ENCODE data around the gene FGF14.

Gene FGF14

GRCh38 chr13:102311419-102311796 lies 90.4 kb downstream of the FGF14 start:
- TF ChIP-seq CTCF (IDR thresholded peaks at IDR 0.05; ENCODE audit: poor library complexity, severe bottlenecking), result no peak
- Histone ChIP-seq H3K27ac (ENCODE audit: poor library complexity, severe bottlenecking) (no peak overlapping the region), H3K4me1 (ENCODE audit: insufficient read depth, poor library complexity, severe bottlenecking) (no peaks in the 10 kb centered on the region), H3K27me3 (ENCODE audit: insufficient read depth, poor library complexity, severe bottlenecking) (no peaks in the 10 kb centered on the region), H3K36me3 (ENCODE audit: low read depth) (no peaks in the 10 kb centered on the region), H3K4me3 (ENCODE audit: severe bottlenecking) (no peak overlapping the region), H3K9me3 (ENCODE audit: severe bottlenecking) (no peaks in the 10 kb centered on the region)
- ATAC-seq (ENCODE audit: low read depth) (no peak), DNase-seq (ENCODE audit: low spot score) (no peak)

GRCh38 chr13:102310691-102311418 lies 91.0 kb downstream of the FGF14 start:
- DNase-seq (ENCODE audit: low spot score) (no peak), ATAC-seq (ENCODE audit: low read depth) (no peak)
- Histone ChIP-seq H3K36me3 (ENCODE audit: low read depth) (no peaks in the 10 kb centered on the region), H3K9me3 (ENCODE audit: severe bottlenecking) (no peaks in the 10 kb centered on the region), H3K4me1 (ENCODE audit: insufficient read depth, poor library complexity, severe bottlenecking) (no peaks in the 10 kb centered on the region), H3K4me3 (ENCODE audit: severe bottlenecking) (no peak overlapping the region), H3K27me3 (ENCODE audit: insufficient read depth, poor library complexity, severe bottlenecking) (no peaks in the 10 kb centered on the region), H3K27ac (ENCODE audit: poor library complexity, severe bottlenecking) (no peak overlapping the region)
- TF ChIP-seq CTCF (IDR thresholded peaks at IDR 0.05; ENCODE audit: poor library complexity, severe bottlenecking), result no peak

GRCh38 chr13:102309110-102309509 lies 92.7 kb downstream of the FGF14 start:
- no peaks in the 10 kb centered on the region for H3K27me3 ChIP-seq (ENCODE audit: insufficient read depth, poor library complexity, severe bottlenecking)
- no peak for TF ChIP-seq CTCF (IDR thresholded peaks at IDR 0.05; ENCODE audit: poor library complexity, severe bottlenecking)
- no peak overlapping the region for H3K4me3 ChIP-seq (ENCODE audit: severe bottlenecking)
- no peak for ATAC-seq (ENCODE audit: low read depth)
- no peaks in the 10 kb centered on the region for H3K9me3 ChIP-seq (ENCODE audit: severe bottlenecking)
- no peaks in the 10 kb centered on the region for H3K36me3 ChIP-seq (ENCODE audit: low read depth)
- no peak overlapping the region for H3K27ac ChIP-seq (ENCODE audit: poor library complexity, severe bottlenecking)
- no peaks in the 10 kb centered on the region for H3K4me1 ChIP-seq (ENCODE audit: insufficient read depth, poor library complexity, severe bottlenecking)
- no peak for DNase-seq (ENCODE audit: low spot score)

- TF ChIP-seq CTCF (IDR thresholded peaks at IDR 0.05; ENCODE audit: poor library complexity, severe bottlenecking), result no peak
- no peaks in the 10 kb centered on the region for H3K36me3 ChIP-seq (ENCODE audit: low read depth)
- ATAC-seq (ENCODE audit: low read depth) (no peak), DNase-seq (ENCODE audit: low spot score) (no peak)
- H3K27ac ChIP-seq (ENCODE audit: poor library complexity, severe bottlenecking), result no peak overlapping the region
- no peak overlapping the region for H3K4me3 ChIP-seq (ENCODE audit: severe bottlenecking)
- no peaks in the 10 kb centered on the region for H3K4me1 ChIP-seq (ENCODE audit: insufficient read depth, poor library complexity, severe bottlenecking)
- H3K9me3 ChIP-seq (ENCODE audit: severe bottlenecking), result no peaks in the 10 kb centered on the region
- no peaks in the 10 kb centered on the region for H3K27me3 ChIP-seq (ENCODE audit: insufficient read depth, poor library complexity, severe bottlenecking)
These were observed 99.3 kb downstream of the FGF14 start for GRCh38 chr13:102302534-102302933.

GRCh38 chr13:102300379-102300778 lies 101.5 kb downstream of the FGF14 start:
- no peaks in the 10 kb centered on the region for H3K9me3 ChIP-seq (ENCODE audit: severe bottlenecking)
- no peaks in the 10 kb centered on the region for H3K27me3 ChIP-seq (ENCODE audit: insufficient read depth, poor library complexity, severe bottlenecking)
- ATAC-seq (ENCODE audit: low read depth), result no peak
- no peak for TF ChIP-seq CTCF (IDR thresholded peaks at IDR 0.05; ENCODE audit: poor library complexity, severe bottlenecking)
- H3K36me3 ChIP-seq (ENCODE audit: low read depth), result no peaks in the 10 kb centered on the region
- no peak for DNase-seq (ENCODE audit: low spot score)
- no peak overlapping the region for H3K27ac ChIP-seq (ENCODE audit: poor library complexity, severe bottlenecking)
- no peak overlapping the region for H3K4me3 ChIP-seq (ENCODE audit: severe bottlenecking)
- no peaks in the 10 kb centered on the region for H3K4me1 ChIP-seq (ENCODE audit: insufficient read depth, poor library complexity, severe bottlenecking)
